ENCODE data around the gene TRPC4AP.
"Not testable (repeated sequence)": the region's sequence is repeated elsewhere in the genome, so short reads cannot be mapped to it uniquely, and the experiment has no call there.

The TRPC4AP gene

DNA sequence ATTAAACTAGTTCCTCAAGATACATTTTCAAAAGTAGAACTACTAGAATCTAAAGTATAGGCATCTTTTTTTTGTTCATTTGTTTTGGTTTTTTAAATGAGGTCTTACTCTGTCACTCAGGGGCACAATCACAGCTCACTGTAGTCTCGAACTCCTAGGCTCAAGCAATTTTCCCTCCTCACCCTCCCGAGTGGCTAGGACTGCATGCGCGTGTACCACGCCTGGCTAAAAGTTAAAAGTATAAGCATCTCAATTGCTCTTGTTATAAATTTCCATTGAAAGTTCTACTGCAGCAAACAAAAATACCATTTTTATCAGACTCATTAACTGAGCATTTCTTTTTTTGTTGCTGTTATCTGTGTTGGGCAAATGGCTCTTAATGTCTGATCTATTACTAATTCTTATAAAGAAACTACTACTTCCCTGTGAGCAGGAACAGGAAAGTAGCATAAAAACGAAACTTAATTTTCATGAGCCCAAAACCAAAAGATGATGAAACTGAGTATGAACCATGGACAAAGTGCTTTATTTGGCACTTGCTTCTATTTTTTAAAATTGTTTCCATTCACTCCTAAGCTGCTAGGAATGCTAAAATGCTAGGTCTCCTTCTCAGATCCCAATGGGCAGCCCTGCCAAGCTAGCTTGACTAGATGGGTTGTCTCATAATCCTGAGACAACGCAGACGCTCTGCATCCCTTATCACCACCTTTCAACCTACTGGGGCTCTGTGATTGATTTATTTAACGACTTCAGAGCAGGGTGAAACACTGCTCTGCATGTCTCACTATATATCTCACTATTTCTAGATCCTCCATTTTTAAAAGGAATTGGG lies 36.9 kb downstream of the TRPC4AP start:
- no peak for DNase-seq

DNA sequence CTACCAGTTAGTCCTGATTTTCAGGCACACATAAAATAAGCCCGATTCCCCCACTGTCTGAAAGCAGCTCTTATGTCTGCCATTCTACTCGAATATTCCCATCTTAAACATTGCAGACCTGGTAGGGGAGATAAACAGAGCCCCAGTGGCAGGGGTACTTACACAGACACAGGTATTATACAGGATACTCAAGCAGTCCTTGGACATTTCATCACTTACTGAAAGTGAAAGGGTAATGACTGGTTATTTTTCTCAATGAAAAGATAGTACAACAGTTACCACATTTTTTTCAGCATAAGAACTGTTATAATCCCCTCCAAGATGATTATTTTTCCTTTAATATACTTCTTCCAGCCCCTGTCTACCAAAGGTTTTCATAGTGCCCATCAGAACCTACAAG lies 37.8 kb downstream of the TRPC4AP start:
- no peak for DNase-seq

DNA sequence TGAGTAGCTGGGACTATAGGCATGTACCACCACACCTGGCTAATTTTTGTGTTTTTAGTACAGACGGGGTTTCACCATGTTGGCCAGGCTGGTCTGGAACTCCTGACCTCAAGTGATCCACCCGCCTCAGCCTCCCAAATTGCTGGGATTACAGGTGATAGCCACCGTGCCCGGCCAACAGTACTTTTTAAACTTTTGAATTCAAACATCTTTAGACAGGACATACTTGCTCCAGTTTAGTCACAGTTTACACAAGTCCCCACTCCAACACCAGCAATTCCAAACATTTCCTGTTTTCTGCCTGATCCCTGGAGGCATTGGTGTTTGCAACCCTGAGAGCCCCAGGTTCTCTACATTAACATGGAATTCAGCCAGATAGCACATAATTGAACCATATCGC lies 40.0 kb downstream of the TRPC4AP start:
- not testable (repeated sequence) for DNase-seq

DNA sequence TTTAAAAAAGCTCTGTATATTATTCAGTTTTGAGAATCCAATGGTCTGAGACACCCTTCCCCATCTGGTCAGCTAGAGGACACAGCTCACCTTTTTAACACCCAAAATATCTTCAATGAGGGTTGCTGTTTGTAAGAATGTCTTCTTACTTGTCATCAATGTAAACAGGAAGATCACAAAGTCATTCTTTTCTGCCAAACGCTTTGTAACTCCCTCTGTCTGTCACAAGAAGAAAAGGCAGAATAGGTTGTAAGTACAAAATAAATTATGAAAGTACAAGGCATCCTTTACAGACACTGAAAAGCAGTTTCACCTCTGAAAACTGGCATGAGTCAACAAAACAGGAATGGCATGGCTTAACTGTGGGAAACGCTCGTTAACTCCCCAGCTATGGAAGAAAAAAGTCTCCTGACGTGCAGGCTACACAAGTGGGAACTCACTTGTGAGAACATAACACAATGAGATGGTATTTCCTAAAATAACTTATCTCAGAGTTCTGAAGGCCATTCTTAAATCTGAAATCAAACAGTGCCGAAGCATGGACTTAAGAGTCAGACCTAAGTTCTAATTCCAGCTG lies 42.7 kb downstream of the TRPC4AP start:
- no peak for DNase-seq

DNA sequence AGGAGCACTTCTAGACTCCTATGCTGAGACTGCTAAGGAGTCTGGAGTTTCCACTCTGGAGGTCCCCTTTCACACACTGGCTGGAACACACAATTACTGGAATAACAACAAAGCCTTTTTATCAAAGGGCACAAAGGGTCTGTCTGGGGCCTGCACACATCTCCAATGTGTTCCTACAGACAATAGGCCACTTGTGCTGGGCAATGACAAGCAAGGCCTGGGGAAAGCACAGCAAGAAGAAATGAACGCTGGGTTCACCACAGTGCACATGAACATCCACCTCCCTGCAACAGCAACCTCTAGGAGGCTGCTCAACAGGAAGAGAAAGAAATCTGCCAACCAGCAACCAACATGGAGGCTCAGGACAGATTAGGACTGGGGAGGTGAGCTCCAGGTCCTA lies 43.9 kb downstream of the TRPC4AP start:
- peak; percentile 80 to 97 for DNase-seq

DNA sequence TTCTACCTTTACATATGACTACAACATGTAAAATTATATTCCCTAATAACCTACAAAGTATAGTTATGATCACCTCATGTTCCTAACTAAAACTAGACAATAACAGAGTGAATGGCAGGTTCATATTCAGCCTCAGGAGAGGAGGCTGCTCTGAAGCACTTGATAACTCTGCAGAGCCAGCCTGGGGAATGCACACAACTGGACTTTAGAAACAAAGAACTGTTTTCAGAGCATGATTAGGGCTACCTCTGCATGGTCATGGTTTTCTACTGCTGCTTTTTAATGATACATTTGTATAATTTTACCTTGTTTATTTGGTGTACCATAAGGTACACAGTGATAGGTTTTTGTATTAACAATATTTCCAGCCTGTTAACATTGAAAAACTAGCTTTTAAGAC lies 50.3 kb downstream of the TRPC4AP start:
- DNase-seq = peak in 1 of 2 donors; percentile 33

DNA sequence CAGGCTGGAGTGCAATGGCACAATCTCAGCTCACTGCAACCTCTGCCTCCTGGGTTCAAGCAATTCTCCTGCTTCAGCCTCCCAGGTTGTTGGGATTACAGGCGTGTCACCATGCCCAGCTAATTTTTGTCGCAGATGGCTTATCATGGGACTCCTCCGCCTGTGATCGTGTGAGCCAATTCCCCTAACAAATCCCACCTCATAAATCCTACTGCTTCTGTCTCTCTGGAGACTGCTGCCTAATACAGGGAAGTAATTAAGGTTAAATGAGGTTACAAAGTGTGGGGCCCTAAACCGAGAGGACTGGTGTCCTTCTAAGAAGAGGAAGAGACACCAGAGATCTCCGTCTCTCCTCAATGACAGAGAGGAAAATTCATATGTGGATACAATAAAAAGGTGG lies 52.0 kb downstream of the TRPC4AP start:
- no peak for DNase-seq

DNA sequence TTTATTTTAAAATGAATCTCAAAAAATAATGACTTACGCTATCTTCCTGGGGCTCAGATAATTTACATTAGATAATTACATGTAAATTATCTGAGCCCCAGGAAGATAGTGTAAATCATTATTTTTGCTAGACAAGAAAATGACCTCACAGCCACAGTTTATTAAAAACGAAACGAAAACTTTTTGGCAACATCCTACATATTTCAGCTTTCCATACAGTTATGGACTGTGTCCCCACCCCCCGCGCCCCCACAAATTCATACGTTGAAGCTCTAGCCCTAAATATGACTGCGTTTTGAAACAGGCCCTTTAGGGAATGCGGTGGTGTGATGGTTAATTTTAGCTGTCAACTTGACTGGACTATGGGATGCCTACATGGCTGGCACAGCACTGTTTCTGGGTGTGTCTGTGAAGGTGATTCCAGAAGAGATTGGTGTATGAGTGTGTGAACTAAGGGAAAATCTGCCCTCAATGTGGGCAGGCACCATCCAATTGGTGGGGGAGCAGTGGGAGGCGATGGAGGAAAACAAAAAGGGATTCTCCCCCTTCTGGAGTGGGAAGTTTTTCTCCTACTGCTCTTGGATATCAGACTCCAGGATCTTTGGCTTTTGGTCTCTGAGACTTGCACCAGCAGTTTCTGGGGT lies 52.6 kb downstream of the TRPC4AP start:
- DNase-seq = no peak

DNA sequence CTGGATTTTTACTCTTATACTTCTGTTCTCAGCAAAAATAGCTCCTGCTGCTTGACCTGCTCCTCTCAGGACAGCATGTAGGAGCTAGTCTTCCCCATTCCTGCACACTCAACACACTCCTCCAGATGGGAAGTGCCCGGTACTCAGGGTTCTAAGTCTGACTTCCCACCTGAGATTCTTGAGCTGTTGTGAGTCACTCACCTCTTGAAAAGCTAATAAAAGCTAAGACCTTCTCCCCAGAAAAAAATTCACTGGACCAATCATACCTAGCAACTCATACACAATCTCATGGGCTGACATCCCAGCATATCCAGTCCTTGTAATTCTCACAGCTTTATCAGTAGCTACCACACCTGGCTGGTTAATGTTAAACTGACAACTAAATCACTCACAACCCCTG lies 53.5 kb downstream of the TRPC4AP start:
- no peak for DNase-seq

DNA sequence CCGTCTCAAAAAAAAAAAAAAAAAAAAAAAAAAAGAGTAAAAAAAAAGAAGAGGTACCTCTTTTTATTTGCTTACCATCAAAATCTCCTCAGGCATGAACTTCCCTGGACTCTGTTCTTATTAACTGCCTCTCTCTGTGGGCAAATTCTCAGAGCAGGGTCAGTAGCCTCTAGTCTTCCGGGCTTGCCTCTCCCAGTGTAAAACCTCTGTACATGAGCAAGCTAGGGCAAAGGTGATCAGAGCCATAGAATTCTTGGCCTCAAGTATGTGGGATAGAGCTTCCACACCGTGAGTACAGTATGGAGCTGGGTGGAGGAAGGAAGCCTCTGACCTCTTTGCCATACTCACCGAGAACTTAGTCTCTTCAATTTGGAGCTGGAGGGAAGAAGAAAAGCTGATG lies 58.5 kb downstream of the TRPC4AP start:
- DNase-seq = no peak

DNA sequence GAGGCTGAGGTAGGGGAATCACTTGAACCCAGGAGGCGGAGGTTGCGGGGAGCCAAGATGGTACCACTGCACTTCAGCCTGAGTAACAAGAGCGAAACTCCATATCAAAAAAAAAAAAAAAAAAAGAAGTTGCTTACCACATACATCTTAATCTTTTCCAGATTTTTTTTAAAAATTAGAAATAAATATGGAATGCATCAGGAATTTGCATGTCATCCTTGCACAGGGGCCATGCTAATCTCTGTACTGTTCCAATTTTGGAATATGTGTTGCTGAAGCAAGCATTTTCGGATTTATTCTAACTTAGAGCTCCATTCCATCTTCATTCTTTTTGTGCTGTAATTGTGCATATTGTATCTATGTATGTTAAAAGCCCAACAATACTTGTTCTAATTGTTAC lies 62.5 kb downstream of the TRPC4AP start:
- no peak for DNase-seq

DNA sequence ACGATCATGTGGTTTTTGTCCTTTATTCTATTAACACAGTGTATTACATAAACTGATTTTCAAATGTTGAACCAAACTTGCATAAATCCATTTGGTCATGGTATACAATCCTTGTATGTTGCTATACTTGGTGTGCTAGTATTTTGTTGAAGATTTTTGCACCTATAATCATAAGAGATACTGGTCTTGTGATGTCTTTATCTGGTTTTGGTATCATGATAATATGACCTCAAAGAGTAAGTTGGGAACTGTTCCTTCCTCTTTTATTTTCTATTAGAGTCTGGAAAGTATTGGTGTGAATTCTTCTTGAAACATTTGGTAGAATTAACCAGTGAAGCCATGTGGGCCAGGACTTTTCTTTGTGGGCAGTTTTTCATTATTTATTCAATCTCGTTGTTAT lies 65.3 kb downstream of the TRPC4AP start:
- DNase-seq = no peak

DNA sequence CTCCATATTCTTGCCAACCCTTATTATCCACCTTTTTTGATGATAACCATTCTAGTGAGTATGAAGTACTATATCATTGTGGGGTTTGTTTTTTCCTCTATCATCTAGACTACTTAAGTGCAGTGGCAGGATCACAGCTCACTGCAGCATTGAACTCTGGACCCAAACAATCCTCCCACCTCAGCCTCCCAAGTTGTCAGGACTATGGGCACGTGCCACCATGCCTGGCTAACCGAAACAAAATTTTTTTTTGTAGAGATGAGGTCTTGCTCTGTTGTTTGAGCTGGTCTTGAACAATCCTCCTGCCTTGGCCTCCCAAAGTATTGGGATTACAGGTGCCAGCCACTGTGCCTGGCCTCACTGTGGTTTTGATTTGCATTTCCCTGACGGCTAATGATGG lies 67.5 kb downstream of the TRPC4AP start:
- DNase-seq = no peak

DNA sequence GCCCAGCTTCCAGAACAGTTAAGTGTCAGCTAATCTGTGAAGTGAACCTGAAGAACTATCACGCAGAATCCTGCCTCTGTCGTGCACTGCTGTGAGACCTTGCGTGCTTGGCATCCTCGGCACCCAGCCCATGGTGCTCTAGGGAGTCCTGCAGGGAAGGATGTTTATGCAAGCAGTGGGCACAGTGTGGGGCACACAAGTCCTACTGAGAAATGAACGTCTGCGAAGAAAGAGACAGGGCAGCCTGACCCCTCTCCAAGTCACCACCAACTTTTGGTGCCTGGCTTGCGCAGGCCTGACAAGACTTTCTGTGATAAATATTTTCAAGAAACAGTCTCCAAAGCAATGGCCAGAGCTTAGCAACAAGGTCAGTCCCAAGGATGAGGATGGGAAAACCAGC lies 69.0 kb downstream of the TRPC4AP start:
- DNase-seq = no peak

DNA sequence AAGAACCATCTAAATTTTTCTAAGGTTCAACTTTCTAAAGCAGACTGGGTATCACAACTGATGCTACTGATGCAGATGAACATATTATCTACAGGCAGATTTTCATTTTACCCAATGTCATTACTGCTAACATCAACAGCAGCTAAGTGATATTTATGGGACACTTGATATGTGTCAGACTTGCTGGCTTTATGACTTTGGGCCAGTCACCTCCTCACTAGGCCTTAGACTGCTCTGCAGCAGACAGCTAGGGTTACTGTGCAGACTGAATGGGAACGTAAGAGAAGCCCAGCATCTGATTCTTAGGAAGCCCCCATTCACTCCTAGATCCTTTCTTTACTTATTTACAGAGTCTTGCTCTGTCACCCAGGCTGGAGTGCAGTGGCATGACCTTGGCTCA lies 70.8 kb downstream of the TRPC4AP start:
- DNase-seq = no peak

DNA sequence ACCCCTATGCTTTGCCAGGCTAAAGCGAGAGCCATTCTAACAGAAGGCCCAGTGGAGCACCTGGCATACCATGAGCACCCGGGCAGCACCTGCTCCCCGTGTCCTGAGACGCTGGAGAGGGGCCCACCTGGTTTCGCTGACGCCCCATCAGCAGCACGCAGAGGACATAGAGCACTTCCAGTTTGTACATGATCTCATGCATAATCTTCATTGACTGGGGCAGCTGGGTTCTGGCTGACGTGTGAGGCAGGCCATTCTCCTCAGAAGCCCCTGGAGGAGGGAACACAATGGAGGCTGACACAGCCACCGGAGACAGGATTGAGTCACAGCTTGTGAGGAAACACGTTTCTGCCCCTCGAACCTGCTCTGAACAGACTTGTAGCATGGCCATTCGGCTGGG lies 71.5 kb downstream of the TRPC4AP start:
- DNase-seq = peak in 1 of 2 donors; percentile 16

DNA sequence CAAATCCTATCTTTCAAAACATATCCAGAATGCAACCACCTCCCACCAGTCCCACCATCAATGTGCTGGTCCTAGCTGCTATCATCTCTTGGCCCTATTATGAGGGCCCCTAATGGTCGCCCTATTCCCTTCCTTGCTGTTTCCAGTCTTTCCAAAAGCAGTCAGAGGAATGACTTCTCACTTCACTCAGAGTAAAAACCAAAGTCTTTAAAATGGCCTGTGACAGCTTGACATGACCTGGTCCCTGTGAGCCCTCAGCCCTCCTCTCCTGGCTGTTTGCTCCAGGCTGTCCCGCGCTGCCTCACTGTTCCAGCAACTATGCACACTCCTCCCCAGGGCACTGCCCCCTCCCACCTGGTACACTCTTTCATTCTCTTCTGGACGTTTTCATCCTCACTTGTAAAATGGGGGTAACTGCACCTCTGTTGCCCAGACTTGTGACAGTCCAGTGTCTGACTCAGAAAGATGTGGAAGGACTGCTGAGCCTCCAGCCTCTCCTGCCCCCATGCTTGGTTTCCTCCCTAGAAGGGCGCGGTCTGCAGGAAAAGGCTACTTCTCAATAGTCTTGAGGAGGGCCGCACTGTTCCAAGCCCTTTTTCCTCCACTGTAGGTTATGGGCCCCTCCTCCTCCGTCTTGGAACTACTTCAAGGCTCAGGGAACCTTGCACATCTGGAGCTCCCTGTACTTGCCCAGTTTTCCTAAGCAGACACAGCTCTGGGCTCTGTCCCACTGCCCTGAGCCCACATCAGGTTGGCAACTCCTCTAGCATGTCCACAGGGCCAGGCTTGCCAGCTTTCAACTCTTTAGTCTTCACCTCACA lies 72.3 kb downstream of the TRPC4AP start:
- no peak for DNase-seq

DNA sequence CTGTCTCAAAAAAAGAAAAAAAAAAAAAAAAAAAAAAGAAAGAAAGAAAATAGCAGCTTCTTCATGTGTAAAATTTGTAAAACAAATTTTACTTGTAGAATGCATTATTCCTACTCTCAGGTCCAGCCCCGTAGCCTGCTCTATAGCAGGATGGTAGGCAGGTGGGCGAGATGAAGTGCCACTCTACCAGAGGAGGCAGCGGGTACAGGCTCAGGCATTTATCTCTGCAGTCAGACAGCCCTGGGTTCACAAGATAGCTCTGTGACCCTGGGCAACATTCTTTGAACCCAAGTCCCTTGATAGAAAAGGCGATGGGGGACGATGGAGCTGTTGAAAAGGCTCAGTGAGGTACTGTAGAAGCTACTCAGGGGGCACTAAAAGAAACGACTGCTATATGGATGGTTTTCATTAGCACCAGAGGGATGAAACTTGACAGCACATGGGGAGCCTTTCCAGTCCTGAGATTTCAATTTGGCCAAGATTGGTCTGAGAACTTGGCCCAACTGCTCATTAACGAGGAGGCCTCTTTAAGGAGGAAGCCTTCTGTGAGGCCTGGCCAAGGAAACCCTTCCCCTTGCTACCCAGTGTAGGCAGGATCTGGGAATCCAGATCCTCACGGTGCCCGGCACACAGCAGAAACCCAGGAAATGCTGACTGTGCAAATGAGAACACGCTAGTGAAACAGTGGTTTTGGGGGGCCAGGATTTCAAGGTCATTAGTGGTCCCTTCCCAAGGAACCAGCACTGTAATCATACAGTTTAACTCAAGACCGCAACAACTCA lies 73.8 kb downstream of the TRPC4AP start:
- no peak for DNase-seq

DNA sequence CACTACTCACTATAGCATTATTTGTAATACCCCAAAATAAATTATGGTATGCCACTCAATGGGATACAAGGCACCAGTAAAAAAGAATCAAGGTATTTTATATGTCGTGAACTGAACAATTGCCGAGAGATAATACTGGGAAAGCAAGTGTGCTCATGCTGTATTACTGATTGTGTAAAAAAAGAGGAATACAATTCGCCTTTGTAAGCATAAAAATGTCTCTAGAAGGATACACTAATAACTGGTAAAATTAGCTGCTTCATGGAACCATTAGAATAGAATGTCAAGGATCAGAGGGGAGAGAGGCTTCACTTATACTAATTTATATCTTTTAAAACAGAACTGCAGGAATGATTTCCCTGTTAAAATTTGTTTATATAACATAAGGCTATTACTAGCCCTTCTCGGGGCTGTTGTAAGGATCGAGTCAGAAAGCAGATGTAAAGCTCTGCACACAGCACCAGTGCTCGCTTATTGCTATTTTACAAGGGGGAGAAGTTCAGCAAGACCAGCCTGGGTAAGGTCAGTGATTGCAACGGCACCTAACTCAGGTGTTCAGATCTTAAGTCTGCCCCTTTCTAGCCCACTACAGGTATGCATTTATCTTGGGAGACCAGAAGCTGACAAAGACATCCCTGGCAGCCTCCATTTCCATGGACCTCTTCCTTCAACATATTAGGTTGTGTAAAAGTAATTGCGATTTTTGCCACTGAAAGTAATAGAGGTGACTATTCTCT lies 75.3 kb downstream of the TRPC4AP start:
- no peak for DNase-seq

DNA sequence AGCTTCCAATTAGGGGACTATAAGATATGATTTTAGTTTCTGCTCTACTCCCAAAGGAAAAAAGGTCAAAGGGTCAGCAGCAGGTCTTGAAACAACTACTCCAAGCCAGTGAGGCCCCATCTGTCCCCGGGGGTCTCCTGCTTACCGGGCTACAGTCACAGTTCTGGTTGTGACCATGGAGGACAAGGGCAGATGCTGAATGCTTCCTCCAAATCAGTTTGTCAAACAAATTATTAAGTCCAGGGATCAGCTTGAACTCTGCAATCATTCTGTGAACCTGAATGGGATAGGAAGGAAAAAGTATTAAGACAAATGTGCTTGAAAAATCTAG lies 76.8 kb downstream of the TRPC4AP start:
- DNase-seq = no peak

DNA sequence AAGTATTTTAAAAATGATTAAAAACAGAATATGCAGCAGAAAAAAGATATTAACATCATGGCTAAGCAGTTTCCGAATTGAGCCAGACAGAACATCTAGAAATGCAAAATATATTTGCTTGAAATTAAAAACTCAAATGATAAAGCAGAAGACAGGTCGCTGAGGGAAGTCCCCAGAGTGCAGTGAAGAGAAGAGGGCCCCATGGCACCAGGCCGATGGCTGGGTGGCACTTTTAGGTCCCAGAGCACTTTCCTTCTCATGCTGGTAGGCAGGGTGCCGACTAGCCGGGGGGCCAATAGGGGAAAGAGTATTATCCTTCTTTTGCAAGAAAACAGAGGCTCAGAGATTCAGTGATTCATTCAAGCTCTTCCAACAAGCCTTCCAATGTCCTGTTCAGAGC lies 78.1 kb downstream of the TRPC4AP start:
- DNase-seq = no peak
